ENCODE results near the gene SETD6. TPM values are rescaled to one million over a fixed set of nuclear protein-coding genes. Genes with fewer than 3 reads are reported as not detected.

The SETD6 gene
- total RNA-seq, 1 experiment from 2014 or later = 35.2 TPM

DNA sequence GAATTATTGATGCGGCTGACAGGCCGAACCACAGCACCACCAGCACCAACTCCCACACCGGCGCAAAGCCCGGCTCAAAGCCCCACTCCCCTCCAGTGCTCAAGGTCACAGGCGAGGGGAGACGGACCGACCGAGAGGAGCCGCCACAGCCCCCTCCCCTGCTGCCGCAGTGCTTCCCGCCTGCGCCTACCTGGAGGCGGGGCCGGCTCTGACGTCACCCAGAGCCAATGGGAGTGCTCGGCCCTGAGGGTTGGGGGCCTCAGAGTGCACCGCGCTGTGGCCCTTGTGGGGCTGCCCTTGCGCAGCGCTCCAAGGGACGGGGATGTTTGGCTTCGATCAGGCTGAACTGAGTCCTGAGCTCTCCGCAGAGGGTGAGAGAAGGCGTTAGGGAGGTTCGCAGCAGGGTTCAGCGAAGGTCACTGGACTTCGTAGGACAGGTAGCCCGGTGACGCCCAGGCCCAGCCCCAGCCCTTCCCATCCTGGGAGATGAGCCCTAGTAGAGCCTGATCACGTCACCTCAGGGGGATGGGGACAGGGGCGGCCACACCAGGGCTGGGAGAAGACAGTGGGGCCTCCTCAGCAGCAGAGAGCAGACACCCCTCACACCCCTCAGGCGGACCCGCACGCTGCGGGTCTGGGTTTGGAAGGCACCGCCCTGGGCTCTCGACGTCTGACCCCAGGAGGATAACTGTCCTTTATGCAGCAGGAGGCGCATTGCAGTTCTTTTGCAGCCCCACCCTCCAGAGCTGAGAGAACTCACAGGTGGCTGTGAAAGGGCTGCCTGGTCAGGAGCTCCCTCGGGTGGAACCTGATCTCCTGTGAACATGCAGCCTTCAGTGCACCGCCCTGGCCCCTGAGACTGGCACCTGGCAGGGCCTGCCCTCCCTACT, 13.8 kb upstream of the SETD6 start:
- Histone ChIP-seq H3K27me3 (replicated peaks; ENCODE audit: insufficient read depth, low read depth, low read length, poor library complexity) (no peaks in the 10 kb centered on the region), H3K36me3 (ENCODE audit: insufficient read depth, low read length, poor library complexity, severe bottlenecking) (no peaks in the 10 kb centered on the region), H3K4me3 (ENCODE audit: low read depth, low read length, poor library complexity, severe bottlenecking) (peak overlapping the region; percentile 45), H3K4me1 (ENCODE audit: insufficient read depth, low read length, poor library complexity, severe bottlenecking) (no peaks in the 10 kb centered on the region), H3K27ac (ENCODE audit: low read depth, low read length, poor library complexity, severe bottlenecking) (no peak overlapping the region), H3K9me3 (ENCODE audit: low read depth, low read length, poor library complexity, severe bottlenecking) (no peaks in the 10 kb centered on the region)
- BruUV-seq (replicated peaks) = no TSS peak
- CTCF ChIA-PET = no interaction called here
- DNase-seq (ENCODE audit: low spot score) = peak; percentile 45
- intact Hi-C loops (cut with micrococcal nuclease; ENCODE audit: unreplicated experiment) = no loop called here
- POLR2A ChIA-PET (ENCODE audit: low non-redundant PET) = no interaction called here
- TF ChIP-seq, protein P1, sequence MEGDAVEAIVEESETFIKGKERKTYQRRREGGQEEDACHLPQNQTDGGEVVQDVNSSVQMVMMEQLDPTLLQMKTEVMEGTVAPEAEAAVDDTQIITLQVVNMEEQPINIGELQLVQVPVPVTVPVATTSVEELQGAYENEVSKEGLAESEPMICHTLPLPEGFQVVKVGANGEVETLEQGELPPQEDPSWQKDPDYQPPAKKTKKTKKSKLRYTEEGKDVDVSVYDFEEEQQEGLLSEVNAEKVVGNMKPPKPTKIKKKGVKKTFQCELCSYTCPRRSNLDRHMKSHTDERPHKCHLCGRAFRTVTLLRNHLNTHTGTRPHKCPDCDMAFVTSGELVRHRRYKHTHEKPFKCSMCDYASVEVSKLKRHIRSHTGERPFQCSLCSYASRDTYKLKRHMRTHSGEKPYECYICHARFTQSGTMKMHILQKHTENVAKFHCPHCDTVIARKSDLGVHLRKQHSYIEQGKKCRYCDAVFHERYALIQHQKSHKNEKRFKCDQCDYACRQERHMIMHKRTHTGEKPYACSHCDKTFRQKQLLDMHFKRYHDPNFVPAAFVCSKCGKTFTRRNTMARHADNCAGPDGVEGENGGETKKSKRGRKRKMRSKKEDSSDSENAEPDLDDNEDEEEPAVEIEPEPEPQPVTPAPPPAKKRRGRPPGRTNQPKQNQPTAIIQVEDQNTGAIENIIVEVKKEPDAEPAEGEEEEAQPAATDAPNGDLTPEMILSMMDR (conservative IDR thresholded peaks at IDR 0.05; ENCODE audit: low read depth, low read length) = no peak
- no peak for TF ChIP-seq EZH2 (IDR thresholded peaks at IDR 0.05; ENCODE audit: borderline replicate concordance, low read depth, low read length, poor library complexity, severe bottlenecking)

DNA sequence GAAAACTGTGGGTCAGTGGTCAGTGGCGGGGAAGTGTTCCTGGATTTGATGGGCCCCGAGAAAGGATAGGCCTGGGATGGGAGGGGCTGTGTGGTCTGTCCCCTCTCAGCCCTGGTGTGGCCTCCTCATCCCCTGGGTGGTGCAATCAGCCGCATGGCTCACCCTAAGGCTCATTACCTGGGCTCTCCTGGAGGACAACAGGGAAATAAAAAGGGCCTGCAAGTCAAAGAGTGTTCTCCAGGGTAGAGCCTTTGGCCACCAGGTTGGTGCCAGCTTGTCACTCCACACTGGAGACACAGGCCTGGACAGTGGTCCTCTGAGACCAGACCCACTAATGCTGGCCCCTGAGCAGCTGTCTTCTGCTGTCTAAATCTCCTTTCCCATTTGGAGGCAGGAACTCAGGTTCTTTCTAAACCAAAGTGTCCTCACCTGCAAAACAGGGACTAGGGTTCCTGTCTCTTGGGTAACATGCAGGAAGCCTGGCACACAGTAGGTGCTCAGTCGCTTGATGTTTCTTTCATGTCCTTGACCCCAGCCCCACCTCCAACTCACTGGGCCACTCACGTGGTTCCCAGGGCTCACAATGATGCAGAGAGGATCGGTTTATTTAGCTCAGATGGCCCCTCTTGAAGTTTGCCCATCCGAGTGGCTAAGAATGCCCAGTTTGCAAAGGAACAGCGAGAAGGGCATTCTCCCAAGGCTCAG, 12.9 kb upstream of the SETD6 start:
- no TSS peak for BruUV-seq (replicated peaks)
- Histone ChIP-seq H3K27me3 (replicated peaks; ENCODE audit: insufficient read depth, low read depth, low read length, poor library complexity) (no peaks in the 10 kb centered on the region), H3K9me3 (ENCODE audit: low read depth, low read length, poor library complexity, severe bottlenecking) (no peaks in the 10 kb centered on the region), H3K4me1 (ENCODE audit: insufficient read depth, low read length, poor library complexity, severe bottlenecking) (no peaks in the 10 kb centered on the region), H3K27ac (ENCODE audit: low read depth, low read length, poor library complexity, severe bottlenecking) (no peak overlapping the region), H3K4me3 (ENCODE audit: low read depth, low read length, poor library complexity, severe bottlenecking) (no peak overlapping the region), H3K36me3 (ENCODE audit: insufficient read depth, low read length, poor library complexity, severe bottlenecking) (no peaks in the 10 kb centered on the region)
- TF ChIP-seq, protein P1 (conservative IDR thresholded peaks at IDR 0.05; ENCODE audit: low read depth, low read length) = no peak
- TF ChIP-seq EZH2 (IDR thresholded peaks at IDR 0.05; ENCODE audit: borderline replicate concordance, low read depth, low read length, poor library complexity, severe bottlenecking) = no peak
- intact Hi-C loops (cut with micrococcal nuclease; ENCODE audit: unreplicated experiment) = no loop called here
- ChIA-PET CTCF (no interaction called here), POLR2A (ENCODE audit: low non-redundant PET) (no interaction called here)
- DNase-seq (ENCODE audit: low spot score) = no peak

DNA sequence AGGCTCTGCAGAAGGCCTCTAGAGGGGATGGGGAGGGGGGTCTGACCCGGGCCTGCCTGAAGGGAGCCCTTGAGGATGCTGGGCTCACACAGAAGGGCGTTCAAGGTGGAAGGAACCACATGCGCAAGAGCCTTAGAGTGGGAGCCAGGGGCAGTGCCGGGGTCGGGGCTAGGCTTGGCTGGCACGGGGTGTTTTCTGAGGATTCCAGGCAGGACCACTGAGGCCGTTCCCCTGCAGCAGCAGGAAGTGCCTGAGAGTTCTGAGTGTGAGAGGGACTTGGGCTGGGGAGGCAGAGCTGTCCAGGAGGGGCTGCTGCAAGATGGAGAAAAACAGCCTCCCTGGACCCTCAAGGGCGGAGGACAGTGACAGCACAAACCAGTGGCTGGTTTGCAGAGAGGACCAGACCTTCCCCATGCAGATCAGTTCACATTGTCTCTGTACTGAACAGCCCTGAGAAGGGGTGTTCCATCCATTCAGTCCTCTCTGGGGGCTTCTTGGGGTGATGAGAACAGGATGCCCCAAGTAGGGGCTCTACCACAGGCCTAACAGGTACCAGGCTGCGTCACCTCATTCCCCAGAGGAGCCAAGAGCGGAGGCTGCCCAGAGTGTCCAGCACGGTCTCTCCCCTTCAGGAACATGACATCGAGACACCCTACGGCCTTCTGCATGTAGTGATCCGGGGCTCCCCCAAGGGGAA, 12.0 kb upstream of the SETD6 start:
- H3K27ac ChIP-seq (ENCODE audit: low read depth, low read length, poor library complexity, severe bottlenecking) = no peak overlapping the region
- TF ChIP-seq, protein P1 (conservative IDR thresholded peaks at IDR 0.05; ENCODE audit: low read depth, low read length) = no peak
- no peak for TF ChIP-seq EZH2 (IDR thresholded peaks at IDR 0.05; ENCODE audit: borderline replicate concordance, low read depth, low read length, poor library complexity, severe bottlenecking)
- POLR2A ChIA-PET (ENCODE audit: low non-redundant PET) = no interaction called here
- no peaks in the 10 kb centered on the region for H3K4me1 ChIP-seq (ENCODE audit: insufficient read depth, low read length, poor library complexity, severe bottlenecking)
- no peak overlapping the region for H3K4me3 ChIP-seq (ENCODE audit: low read depth, low read length, poor library complexity, severe bottlenecking)
- CTCF ChIA-PET = no interaction called here
- intact Hi-C loops (cut with micrococcal nuclease; ENCODE audit: unreplicated experiment) = no loop called here
- no peaks in the 10 kb centered on the region for H3K36me3 ChIP-seq (ENCODE audit: insufficient read depth, low read length, poor library complexity, severe bottlenecking)
- H3K27me3 ChIP-seq (replicated peaks; ENCODE audit: insufficient read depth, low read depth, low read length, poor library complexity) = no peaks in the 10 kb centered on the region
- H3K9me3 ChIP-seq (ENCODE audit: low read depth, low read length, poor library complexity, severe bottlenecking) = no peaks in the 10 kb centered on the region
- no peak for DNase-seq (ENCODE audit: low spot score)
- BruUV-seq (replicated peaks) = no TSS peak
